WTC11 (cell line): ENCODE results near the gene SMG7. TPM values are rescaled to one million over a fixed set of nuclear protein-coding genes. Genes with fewer than 3 reads are reported as not detected.

Experiments
- ATAC-seq: fragments of 200-7000 bp; cut with Tn5 transposase; 2 replicates; pipeline ENCODE4 v1.10.0; 2021; ENCODE audit warnings: mild to moderate bottlenecking, moderate library complexity
- CTCF ChIA-PET: fragments of 300-600 bp; sonication (Branson Sonifier 250); formaldehyde crosslinking; loops from one replicate; lab custom pipeline; 2021; ENCODE audit warnings: antibody characterized with exemption; lab: Charles Lee
- POLR2A ChIA-PET: fragments of 350-600 bp; sonication (Branson Sonifier 250); formaldehyde crosslinking; loops from one replicate; lab custom pipeline; 2021; ENCODE audit warnings: antibody characterized with exemption; lab: Charles Lee
- DNase-seq: peaks from one replicate; pipeline ENCODE4 v3.0.0; 2021; ENCODE audit warnings: low spot score
- H3K27ac Mint-ChIP-seq: 2 replicates; pipeline ENCODE4 v1.8.0; 2021; ENCODE audit warnings: mixed read lengths
- H3K27me3 Mint-ChIP-seq: 2 replicates; pipeline ENCODE4 v1.8.0; 2021; ENCODE audit warnings: low read depth, mild to moderate bottlenecking, moderate library complexity, mixed read lengths
- H3K36me3 Mint-ChIP-seq: 2 replicates; pipeline ENCODE4 v1.8.0; 2021; ENCODE audit warnings: mixed read lengths
- H3K4me1 Mint-ChIP-seq: 2 replicates; pipeline ENCODE4 v1.8.0; 2022; ENCODE audit warnings: mixed read lengths
- H3K4me3 Mint-ChIP-seq: 2 replicates; pipeline ENCODE4 v1.8.0; 2021; ENCODE audit warnings: mild to moderate bottlenecking, moderate library complexity, mixed read lengths
- H3K9me3 Mint-ChIP-seq: 2 replicates; pipeline ENCODE4 v1.8.0; 2021; ENCODE audit warnings: mixed read lengths
- FOXJ3 ChIP-seq: sonication (generic); formaldehyde crosslinking; IDR thresholded peaks from 2 replicates; pipeline ENCODE4 v1.9.0; 2021; ENCODE audit warnings: missing genetic modification reagents, mild to moderate bottlenecking, borderline replicate concordance
- GTF2I ChIP-seq: fragments of 250-450 bp; sonication (Bioruptor Pico); conservative IDR thresholded peaks from 2 replicates; pipeline ENCODE4 v1.4.0; 2021; ENCODE audit warnings: mild to moderate bottlenecking
- NFE2L1 ChIP-seq: sonication (generic); formaldehyde crosslinking; IDR thresholded peaks from 2 replicates; pipeline ENCODE4 v1.8.1; 2023; ENCODE audit warnings: missing genetic modification reagents
- NR2C2 ChIP-seq: sonication (generic); formaldehyde crosslinking; IDR thresholded peaks from 2 replicates; pipeline ENCODE4 v1.8.0; 2022; ENCODE audit warnings: mild to moderate bottlenecking, missing genetic modification reagents
- NR3C1 ChIP-seq: sonication (generic); formaldehyde crosslinking; conservative IDR thresholded peaks from 2 replicates; pipeline ENCODE4 v1.8.1; 2023; ENCODE audit warnings: low read depth, mild to moderate bottlenecking, missing genetic modification reagents
- OVOL2 ChIP-seq: fragments of 250-450 bp; sonication (Bioruptor Pico); IDR thresholded peaks from 2 replicates; pipeline ENCODE4 v1.9.0; 2021; ENCODE audit warnings: mild to moderate bottlenecking, borderline replicate concordance
- SMAD4 ChIP-seq: sonication (generic); formaldehyde crosslinking; IDR thresholded peaks from 2 replicates; pipeline ENCODE4 v1.8.0; 2022; ENCODE audit warnings: mild to moderate bottlenecking, missing genetic modification reagents
- TCF7 ChIP-seq: sonication (generic); formaldehyde crosslinking; IDR thresholded peaks from 2 replicates; pipeline ENCODE4 v1.8.0; 2022; ENCODE audit warnings: mild to moderate bottlenecking, low read depth, missing genetic modification reagents, moderate library complexity
- TEAD1 ChIP-seq: sonication (generic); formaldehyde crosslinking; IDR thresholded peaks from 2 replicates; pipeline ENCODE4 v1.8.0; 2022; ENCODE audit warnings: mild to moderate bottlenecking, missing genetic modification reagents
- ZNF121 ChIP-seq: sonication (generic); formaldehyde crosslinking; IDR thresholded peaks from 2 replicates; pipeline ENCODE4 v1.8.0; 2023; ENCODE audit warnings: missing genetic modification reagents
- ZNF416 ChIP-seq: fragments of 250-450 bp; sonication (Bioruptor Pico); IDR thresholded peaks from 2 replicates; pipeline ENCODE4 v1.9.0; 2021; ENCODE audit warnings: mild to moderate bottlenecking, inconsistent platforms
- total RNA-seq: library from RNA; stranded (reverse); gene quantifications from 3 replicates; pipeline ENCODE4 v1.2.3, GENCODE V29; 2021
- TF ChIP-seq, protein P1 (sequence below): sonication (generic); formaldehyde crosslinking; IDR thresholded peaks from 2 replicates; pipeline ENCODE4 v1.8.1; 2023; ENCODE audit warnings: mild to moderate bottlenecking, missing genetic modification reagents, moderate library complexity
- TF ChIP-seq, protein P2 (sequence below): sonication (generic); formaldehyde crosslinking; IDR thresholded peaks from 2 replicates; pipeline ENCODE4 v1.8.1; 2023; ENCODE audit warnings: mild to moderate bottlenecking, missing genetic modification reagents, moderate library complexity
- TF ChIP-seq, protein P3 (sequence below): sonication (generic); formaldehyde crosslinking; conservative IDR thresholded peaks from 2 replicates; pipeline ENCODE4 v1.8.1; 2023; ENCODE audit warnings: mild to moderate bottlenecking, low read depth, missing genetic modification reagents, moderate library complexity
- TF ChIP-seq, protein P4 (sequence below): sonication (generic); formaldehyde crosslinking; IDR thresholded peaks from 2 replicates; pipeline ENCODE4 v1.8.0; 2023; ENCODE audit warnings: missing genetic modification reagents, mild to moderate bottlenecking, borderline replicate concordance
- TF ChIP-seq, protein P5 (sequence below): sonication (generic); formaldehyde crosslinking; IDR thresholded peaks from 2 replicates; pipeline ENCODE4 v1.8.1; 2022; ENCODE audit warnings: mild to moderate bottlenecking, moderate library complexity, missing genetic modification reagents
- TF ChIP-seq, protein P6 (sequence below): sonication (generic); formaldehyde crosslinking; IDR thresholded peaks from 2 replicates; pipeline ENCODE4 v1.8.0; 2022; ENCODE audit warnings: mild to moderate bottlenecking, missing genetic modification reagents
- TF ChIP-seq, protein P7 (sequence below): sonication (generic); formaldehyde crosslinking; IDR thresholded peaks from 2 replicates; pipeline ENCODE4 v1.8.1; 2022; ENCODE audit warnings: mild to moderate bottlenecking, missing genetic modification reagents, moderate library complexity, borderline replicate concordance
- TF ChIP-seq, protein P8 (sequence below): fragments of 250-450 bp; sonication (Bioruptor Pico); IDR thresholded peaks from 2 replicates; pipeline ENCODE4 v1.9.0; 2021; ENCODE audit warnings: mild to moderate bottlenecking
- TF ChIP-seq, protein P9 (sequence below): fragments of 250-450 bp; sonication (Bioruptor Pico); IDR thresholded peaks from 2 replicates; pipeline ENCODE4 v1.9.0; 2021; ENCODE audit warnings: mild to moderate bottlenecking

Gene SMG7
- total RNA-seq, 1 experiment from 2014 or later = 57.8 TPM

DNA sequence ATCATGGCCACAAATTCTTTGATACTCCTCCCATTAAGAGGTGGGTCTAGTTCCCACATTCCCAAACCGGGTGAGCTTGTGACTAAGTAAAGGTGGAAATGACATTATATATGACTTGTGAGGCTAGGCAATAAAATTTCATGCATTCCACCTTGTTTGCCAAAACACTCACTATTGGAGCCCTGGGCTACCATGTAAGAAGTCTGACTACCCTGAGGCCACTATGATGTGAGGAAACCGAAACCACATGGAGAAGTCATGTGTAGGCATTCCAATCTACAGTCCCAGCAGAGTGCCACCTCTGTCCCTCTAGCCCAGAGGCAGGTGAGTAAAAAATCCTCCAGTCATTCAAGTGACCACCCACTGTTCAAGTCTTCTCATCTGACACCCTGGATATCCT, 17.9 kb upstream of the SMG7 start:
- ATAC-seq (no peak), DNase-seq (no peak)
- CTCF ChIA-PET = no interaction called here
- 0 out of 2 replicates have a peak, but pooled peaks cover 3% of the 10 kb centered on the region for H3K9me3 Mint-ChIP-seq
- 0 out of 2 replicates have a peak, but pooled peaks cover 3% of the 10 kb centered on the region for H3K4me1 Mint-ChIP-seq
- H3K36me3 Mint-ChIP-seq = no peaks in the 10 kb centered on the region
- TF ChIP-seq SMAD4 (CRISPR knock-in tag) = no peak
- TF ChIP-seq NFE2L1 (CRISPR knock-in tag) = no peak
- TF ChIP-seq, protein P1, sequence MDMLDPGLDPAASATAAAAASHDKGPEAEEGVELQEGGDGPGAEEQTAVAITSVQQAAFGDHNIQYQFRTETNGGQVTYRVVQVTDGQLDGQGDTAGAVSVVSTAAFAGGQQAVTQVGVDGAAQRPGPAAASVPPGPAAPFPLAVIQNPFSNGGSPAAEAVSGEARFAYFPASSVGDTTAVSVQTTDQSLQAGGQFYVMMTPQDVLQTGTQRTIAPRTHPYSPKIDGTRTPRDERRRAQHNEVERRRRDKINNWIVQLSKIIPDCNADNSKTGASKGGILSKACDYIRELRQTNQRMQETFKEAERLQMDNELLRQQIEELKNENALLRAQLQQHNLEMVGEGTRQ (CRISPR knock-in tag) = no peak
- TF ChIP-seq GTF2I (CRISPR knock-in tag) = no peak
- TF ChIP-seq, all 79 proteins: peak for 0
- H3K27ac Mint-ChIP-seq = no peak overlapping the region
- POLR2A ChIA-PET = no interaction called here
- no peak overlapping the region for H3K4me3 Mint-ChIP-seq
- H3K27me3 Mint-ChIP-seq = no peaks in the 10 kb centered on the region

DNA sequence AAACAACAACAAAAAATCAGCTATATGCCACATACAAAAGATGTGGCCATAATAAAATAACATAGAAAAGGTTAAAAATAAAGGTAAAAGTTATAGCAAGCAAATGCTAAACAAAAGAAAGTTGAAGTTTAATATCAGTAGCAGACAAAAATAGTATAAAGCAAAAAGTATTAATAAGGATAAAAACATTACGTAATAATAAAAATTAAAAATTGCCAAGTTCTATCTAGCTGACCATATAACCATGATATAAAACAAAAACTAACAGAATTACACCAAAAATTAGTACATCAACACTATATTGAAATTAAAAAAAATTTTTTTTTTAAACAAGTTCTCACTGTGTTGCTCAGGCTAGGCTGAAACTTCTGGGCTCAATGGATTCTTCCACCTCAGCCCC, 15.5 kb upstream of the SMG7 start:
- Mint-ChIP-seq H3K27ac (no peak overlapping the region), H3K4me3 (no peak overlapping the region), H3K4me1 (peaks cover 20% of the 10 kb centered on the region), H3K27me3 (no peaks in the 10 kb centered on the region), H3K9me3 (0 out of 2 replicates have a peak, but pooled peaks cover 3% of the 10 kb centered on the region)
- CTCF ChIA-PET = no interaction called here
- TF ChIP-seq, protein P2, sequence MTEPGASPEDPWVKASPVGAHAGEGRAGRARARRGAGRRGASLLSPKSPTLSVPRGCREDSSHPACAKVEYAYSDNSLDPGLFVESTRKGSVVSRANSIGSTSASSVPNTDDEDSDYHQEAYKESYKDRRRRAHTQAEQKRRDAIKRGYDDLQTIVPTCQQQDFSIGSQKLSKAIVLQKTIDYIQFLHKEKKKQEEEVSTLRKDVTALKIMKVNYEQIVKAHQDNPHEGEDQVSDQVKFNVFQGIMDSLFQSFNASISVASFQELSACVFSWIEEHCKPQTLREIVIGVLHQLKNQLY (CRISPR knock-in tag) = no peak
- no peak for TF ChIP-seq NFE2L1 (CRISPR knock-in tag)
- no peak for TF ChIP-seq OVOL2 (CRISPR knock-in tag)
- TF ChIP-seq, protein P3, sequence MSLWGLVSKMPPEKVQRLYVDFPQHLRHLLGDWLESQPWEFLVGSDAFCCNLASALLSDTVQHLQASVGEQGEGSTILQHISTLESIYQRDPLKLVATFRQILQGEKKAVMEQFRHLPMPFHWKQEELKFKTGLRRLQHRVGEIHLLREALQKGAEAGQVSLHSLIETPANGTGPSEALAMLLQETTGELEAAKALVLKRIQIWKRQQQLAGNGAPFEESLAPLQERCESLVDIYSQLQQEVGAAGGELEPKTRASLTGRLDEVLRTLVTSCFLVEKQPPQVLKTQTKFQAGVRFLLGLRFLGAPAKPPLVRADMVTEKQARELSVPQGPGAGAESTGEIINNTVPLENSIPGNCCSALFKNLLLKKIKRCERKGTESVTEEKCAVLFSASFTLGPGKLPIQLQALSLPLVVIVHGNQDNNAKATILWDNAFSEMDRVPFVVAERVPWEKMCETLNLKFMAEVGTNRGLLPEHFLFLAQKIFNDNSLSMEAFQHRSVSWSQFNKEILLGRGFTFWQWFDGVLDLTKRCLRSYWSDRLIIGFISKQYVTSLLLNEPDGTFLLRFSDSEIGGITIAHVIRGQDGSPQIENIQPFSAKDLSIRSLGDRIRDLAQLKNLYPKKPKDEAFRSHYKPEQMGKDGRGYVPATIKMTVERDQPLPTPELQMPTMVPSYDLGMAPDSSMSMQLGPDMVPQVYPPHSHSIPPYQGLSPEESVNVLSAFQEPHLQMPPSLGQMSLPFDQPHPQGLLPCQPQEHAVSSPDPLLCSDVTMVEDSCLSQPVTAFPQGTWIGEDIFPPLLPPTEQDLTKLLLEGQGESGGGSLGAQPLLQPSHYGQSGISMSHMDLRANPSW (CRISPR knock-in tag) = no peak
- no peak for TF ChIP-seq NR3C1 (CRISPR knock-in tag)
- TF ChIP-seq, protein P4, sequence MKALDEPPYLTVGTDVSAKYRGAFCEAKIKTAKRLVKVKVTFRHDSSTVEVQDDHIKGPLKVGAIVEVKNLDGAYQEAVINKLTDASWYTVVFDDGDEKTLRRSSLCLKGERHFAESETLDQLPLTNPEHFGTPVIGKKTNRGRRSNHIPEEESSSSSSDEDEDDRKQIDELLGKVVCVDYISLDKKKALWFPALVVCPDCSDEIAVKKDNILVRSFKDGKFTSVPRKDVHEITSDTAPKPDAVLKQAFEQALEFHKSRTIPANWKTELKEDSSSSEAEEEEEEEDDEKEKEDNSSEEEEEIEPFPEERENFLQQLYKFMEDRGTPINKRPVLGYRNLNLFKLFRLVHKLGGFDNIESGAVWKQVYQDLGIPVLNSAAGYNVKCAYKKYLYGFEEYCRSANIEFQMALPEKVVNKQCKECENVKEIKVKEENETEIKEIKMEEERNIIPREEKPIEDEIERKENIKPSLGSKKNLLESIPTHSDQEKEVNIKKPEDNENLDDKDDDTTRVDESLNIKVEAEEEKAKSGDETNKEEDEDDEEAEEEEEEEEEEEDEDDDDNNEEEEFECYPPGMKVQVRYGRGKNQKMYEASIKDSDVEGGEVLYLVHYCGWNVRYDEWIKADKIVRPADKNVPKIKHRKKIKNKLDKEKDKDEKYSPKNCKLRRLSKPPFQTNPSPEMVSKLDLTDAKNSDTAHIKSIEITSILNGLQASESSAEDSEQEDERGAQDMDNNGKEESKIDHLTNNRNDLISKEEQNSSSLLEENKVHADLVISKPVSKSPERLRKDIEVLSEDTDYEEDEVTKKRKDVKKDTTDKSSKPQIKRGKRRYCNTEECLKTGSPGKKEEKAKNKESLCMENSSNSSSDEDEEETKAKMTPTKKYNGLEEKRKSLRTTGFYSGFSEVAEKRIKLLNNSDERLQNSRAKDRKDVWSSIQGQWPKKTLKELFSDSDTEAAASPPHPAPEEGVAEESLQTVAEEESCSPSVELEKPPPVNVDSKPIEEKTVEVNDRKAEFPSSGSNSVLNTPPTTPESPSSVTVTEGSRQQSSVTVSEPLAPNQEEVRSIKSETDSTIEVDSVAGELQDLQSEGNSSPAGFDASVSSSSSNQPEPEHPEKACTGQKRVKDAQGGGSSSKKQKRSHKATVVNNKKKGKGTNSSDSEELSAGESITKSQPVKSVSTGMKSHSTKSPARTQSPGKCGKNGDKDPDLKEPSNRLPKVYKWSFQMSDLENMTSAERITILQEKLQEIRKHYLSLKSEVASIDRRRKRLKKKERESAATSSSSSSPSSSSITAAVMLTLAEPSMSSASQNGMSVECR = no peak
- TF ChIP-seq NR2C2 = no peak
- TF ChIP-seq, protein P5, sequence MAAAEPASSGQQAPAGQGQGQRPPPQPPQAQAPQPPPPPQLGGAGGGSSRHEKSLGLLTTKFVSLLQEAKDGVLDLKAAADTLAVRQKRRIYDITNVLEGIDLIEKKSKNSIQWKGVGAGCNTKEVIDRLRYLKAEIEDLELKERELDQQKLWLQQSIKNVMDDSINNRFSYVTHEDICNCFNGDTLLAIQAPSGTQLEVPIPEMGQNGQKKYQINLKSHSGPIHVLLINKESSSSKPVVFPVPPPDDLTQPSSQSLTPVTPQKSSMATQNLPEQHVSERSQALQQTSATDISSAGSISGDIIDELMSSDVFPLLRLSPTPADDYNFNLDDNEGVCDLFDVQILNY (CRISPR knock-in tag) = no peak
- TF ChIP-seq TCF7 = no peak
- TF ChIP-seq, protein P6, sequence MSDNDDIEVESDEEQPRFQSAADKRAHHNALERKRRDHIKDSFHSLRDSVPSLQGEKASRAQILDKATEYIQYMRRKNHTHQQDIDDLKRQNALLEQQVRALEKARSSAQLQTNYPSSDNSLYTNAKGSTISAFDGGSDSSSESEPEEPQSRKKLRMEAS (CRISPR knock-in tag) = no peak
- TF ChIP-seq ZNF121 = no peak
- TF ChIP-seq, protein P7, sequence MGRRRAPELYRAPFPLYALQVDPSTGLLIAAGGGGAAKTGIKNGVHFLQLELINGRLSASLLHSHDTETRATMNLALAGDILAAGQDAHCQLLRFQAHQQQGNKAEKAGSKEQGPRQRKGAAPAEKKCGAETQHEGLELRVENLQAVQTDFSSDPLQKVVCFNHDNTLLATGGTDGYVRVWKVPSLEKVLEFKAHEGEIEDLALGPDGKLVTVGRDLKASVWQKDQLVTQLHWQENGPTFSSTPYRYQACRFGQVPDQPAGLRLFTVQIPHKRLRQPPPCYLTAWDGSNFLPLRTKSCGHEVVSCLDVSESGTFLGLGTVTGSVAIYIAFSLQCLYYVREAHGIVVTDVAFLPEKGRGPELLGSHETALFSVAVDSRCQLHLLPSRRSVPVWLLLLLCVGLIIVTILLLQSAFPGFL (CRISPR knock-in tag) = no peak
- TF ChIP-seq, protein P8, sequence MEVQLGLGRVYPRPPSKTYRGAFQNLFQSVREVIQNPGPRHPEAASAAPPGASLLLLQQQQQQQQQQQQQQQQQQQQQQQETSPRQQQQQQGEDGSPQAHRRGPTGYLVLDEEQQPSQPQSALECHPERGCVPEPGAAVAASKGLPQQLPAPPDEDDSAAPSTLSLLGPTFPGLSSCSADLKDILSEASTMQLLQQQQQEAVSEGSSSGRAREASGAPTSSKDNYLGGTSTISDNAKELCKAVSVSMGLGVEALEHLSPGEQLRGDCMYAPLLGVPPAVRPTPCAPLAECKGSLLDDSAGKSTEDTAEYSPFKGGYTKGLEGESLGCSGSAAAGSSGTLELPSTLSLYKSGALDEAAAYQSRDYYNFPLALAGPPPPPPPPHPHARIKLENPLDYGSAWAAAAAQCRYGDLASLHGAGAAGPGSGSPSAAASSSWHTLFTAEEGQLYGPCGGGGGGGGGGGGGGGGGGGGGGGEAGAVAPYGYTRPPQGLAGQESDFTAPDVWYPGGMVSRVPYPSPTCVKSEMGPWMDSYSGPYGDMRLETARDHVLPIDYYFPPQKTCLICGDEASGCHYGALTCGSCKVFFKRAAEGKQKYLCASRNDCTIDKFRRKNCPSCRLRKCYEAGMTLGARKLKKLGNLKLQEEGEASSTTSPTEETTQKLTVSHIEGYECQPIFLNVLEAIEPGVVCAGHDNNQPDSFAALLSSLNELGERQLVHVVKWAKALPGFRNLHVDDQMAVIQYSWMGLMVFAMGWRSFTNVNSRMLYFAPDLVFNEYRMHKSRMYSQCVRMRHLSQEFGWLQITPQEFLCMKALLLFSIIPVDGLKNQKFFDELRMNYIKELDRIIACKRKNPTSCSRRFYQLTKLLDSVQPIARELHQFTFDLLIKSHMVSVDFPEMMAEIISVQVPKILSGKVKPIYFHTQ (CRISPR knock-in tag) = no peak
- TF ChIP-seq, protein P9, sequence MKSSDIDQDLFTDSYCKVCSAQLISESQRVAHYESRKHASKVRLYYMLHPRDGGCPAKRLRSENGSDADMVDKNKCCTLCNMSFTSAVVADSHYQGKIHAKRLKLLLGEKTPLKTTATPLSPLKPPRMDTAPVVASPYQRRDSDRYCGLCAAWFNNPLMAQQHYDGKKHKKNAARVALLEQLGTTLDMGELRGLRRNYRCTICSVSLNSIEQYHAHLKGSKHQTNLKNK (CRISPR knock-in tag) = no peak
- no peak for TF ChIP-seq ZNF416 (CRISPR knock-in tag)
- no peak for TF ChIP-seq TEAD1 (CRISPR knock-in tag)
- no peak for TF ChIP-seq FOXJ3 (CRISPR knock-in tag)
- TF ChIP-seq, all 79 proteins: peak for 0
- H3K36me3 Mint-ChIP-seq = no peaks in the 10 kb centered on the region
- DNase-seq = no peak
- POLR2A ChIA-PET = interaction anchor here (0.7 kb wide), 1 partner anchor 312 kb away, joined by 3 read pairs; no protein-coding TSS in a partner anchor
- ATAC-seq = no peak
